HG03432 (cell line): ENCODE data around the gene DTX1.
A peak's percentile ranks its signal among the peaks of the same experiment; 100 is the strongest.
"Not testable (repeated sequence)": the region's sequence is repeated elsewhere in the genome, so short reads cannot be mapped to it uniquely, and the experiment has no call there.

Experiments
- ATAC-seq: cut with Tn5 transposase; IDR thresholded peaks from one replicate; pipeline ENCODE4 v1.9.1; 2021; ENCODE audit warnings: mild to moderate bottlenecking, moderate library complexity; ENCODE audit not compliant: unreplicated experiment

The DTX1 gene

GRCh38 chr12:113111247-113111646, 54.7 kb downstream of the DTX1 start:
- no peak for ATAC-seq

DNA sequence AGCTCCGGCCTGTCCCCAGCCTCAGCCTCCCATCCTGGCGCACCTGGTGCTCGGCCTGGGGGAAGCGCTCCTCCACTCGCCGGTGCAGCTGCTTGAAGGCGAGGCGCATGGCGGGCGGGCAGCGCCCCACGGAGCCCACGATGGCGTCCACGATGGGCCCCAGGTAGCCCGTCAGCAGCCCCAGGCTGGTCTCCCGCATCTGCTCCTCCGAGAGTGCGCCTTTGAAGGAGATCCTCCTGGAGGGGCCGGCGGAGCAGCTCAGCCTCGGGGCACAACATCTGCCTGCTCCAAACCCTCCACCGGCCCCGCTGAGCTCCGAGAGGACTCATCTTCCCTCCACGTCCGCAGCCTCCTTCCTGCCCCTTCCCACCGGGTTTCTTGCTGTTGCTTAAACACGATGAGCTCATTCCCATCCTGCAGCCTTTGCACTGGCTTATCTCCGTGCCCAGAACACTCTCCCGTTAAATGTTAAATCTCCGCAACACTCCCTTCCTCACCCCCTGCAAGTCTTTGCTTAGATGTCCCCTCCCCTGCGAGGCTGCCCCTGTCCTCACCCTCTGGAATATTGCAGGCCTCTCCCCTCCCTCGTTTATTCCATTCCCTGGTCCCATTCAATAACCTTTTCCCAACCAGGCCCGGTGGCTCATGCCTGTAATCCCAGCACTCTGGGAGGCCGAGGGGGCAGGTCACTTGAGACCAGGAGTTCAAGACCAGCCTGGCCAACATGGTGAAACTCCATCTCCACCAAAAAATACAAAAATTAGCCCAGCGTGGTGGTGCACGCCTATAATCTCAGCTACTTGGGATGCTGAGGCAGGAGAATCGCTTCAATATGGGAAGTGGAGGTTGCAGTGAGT, 55.7 kb downstream of the DTX1 start:
- no peak for ATAC-seq

DNA sequence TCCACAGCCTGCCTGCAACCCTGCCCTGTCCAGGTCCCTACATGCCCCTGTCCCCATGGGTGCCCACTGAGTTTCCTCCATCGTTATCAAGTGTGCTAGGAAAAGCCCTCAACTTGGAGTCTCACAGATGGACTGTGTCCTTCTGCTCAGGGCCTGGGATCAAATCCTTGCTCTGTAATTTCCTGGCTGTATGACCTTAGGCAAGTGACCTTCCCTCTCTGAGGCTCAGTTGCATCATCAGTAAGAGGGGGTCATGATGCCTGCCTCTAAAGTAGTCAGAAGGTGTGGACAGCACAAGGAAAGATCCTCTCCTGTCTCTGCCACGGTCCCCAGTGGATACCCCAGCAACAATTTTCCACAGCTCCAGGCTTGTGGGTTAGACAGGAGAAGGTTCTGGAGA, 56.9 kb downstream of the DTX1 start:
- no peak for ATAC-seq

DNA sequence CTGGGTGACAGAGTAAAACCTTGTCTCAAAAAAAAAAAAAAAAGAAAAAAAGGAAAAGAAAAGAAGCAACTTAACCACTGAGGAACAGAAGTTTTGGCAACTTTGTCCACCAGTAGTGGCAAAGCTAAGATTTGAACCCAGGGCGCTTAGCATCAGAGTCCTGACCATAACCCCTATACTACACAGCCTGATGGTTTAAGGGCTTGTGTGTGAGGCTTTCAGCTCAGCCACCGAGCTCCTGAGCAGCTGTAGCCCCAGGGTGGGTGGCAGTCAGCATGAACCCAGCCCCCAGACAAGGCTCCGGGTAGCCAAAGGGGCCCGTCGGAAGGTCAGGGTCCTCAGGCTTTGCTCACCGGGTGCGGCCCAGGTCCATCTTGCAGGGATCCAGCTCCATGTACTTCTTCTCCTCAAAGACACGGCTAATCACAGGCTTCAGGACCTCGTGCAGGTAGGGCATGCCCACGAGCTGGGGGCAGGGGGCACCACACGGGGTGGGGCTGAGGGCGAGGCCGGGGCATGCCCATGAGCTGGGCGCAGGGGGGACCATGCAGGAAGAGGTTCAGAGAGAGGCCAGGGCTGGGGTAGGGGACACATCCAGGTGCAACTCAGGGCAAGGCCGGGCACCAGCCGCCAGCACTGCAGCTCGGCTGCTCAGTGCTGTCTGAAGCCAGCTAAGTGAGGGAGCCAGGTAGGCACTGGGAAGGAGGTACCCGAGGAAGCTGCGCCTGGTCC, 58.1 kb downstream of the DTX1 start:
- ATAC-seq = no peak

DNA sequence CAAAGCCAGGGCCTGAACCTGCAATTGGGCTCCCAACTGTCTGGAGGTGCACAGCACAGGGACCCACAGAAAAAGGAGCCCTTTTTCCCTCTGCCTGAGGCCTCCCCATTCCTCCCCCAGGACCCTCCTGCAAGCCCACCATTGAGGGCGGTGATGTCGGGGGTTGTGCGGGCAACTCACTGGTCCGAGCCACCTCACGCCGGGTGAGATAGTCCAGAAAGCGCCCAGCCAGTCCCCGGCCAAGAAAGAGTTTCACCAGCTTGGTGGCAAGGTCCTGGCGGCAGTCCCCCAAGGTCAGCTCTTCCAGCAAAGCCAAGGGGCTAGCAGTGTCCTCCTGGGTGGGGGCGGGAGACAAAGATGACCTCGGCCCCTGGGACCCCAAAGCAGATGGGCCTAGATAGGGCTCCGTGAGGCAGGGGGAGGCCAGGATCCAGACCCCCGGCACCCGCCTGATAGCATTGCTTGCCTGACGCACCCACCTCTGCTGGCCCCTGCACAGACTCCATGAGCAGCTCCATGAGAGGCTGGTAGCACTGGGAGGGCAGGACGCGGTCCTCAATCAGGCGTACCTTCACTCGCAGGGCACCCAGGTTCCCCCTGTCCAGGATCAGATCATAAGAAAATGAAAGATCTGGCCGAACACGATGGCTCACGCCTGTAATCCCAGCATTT, 59.1 kb downstream of the DTX1 start:
- ATAC-seq = no peak

DNA sequence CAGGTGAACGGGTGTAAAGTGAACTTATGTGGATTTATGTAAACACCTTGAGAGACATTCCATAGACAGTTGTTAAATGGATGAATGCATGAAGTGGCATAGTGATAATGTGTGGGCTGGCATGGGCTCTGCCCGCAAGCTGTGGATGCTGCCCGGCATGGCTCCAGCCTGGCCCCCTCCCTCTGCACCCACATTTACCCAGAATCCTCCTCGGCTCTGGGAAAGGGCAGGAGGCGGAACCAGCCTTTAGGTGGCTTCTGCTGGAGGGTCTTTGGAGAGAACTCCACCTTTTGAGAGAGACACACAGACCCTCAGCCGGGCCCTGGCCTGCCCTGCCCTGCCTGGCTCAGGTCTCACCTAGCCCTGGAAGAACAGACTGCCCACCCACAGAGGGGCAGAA, 60.3 kb downstream of the DTX1 start:
- ATAC-seq = no peak

DNA sequence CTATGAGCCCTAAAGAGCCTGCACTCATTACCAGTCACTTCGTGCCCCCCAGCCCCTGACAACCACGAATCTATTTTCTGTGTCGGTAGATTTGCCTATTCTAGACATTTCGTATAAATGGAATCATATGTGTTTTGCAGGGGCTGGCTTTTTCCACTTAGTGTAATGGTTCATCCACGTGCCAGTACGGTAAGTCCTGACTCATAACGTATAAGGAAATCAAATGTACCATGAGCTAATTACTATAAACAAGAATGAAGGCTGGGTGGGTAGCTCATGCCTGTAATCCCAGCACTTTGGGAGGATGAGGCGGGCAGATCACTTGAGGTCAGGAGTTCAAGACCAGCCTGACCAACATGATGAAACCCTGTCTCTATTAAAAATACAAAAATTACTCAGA, 61.2 kb downstream of the DTX1 start:
- not testable (repeated sequence) for ATAC-seq

DNA sequence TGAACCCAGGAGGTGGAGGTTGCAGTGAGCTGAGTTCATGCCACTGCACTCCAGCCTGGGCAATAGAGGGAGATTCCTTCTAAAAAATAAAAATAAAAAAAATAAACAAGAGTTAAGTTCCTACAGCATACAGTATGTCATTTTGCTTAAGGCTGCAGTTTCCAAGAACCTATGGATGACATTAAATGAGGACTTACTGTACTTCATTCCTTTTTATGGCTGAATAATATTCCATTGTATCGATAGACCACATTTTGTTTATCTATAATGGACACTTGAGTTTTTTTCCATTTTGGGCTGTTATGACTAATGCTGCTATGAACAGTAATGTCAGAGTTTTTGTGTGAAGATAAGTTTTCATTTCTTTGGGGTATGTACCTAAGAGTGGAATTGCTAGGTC, 61.6 kb downstream of the DTX1 start:
- ATAC-seq = no peak

DNA sequence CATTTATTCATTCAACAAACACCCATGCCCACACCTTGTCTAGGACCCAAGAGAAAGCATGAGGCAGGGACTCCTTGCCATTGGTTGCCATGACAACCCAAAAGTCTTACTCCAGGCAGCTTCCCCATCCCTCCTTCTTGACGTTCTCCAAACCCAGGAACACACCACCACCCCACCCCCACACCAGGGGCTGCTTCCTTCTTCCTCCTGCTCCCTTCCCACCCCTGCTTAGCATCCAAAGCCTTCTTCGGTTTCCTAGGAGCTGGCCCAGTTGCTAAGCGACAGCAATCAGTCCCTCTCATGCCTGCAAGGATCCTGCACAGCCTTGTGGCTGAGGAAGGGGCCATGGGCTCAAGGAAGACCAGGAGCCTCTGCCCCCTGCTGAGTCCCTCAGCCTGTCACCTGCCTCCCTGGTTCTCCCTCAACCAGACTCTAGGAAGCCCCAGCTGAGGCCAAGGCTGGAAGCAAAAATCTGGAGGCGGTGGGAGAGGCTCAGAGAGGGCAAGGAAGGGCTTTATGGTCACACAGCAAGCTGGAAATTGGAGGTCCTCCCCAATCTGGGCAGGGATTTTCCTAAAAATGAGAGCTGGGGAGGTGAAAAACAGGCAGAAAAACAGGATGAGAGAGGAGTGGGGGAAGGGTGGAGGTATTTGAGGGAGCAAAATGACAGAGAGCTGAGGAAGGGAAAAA, 63.6 kb downstream of the DTX1 start:
- ATAC-seq = no peak

- ATAC-seq = no peak
Measured at GRCh38 chr12:113120670-113121370, 64.3 kb downstream of the DTX1 start.

- no peak for ATAC-seq
Measured at GRCh38 chr12:113127791-113128199, 71.3 kb downstream of the DTX1 start.

- no peak for ATAC-seq
Measured at GRCh38 chr12:113128802-113129663, 72.5 kb downstream of the DTX1 start.

DNA sequence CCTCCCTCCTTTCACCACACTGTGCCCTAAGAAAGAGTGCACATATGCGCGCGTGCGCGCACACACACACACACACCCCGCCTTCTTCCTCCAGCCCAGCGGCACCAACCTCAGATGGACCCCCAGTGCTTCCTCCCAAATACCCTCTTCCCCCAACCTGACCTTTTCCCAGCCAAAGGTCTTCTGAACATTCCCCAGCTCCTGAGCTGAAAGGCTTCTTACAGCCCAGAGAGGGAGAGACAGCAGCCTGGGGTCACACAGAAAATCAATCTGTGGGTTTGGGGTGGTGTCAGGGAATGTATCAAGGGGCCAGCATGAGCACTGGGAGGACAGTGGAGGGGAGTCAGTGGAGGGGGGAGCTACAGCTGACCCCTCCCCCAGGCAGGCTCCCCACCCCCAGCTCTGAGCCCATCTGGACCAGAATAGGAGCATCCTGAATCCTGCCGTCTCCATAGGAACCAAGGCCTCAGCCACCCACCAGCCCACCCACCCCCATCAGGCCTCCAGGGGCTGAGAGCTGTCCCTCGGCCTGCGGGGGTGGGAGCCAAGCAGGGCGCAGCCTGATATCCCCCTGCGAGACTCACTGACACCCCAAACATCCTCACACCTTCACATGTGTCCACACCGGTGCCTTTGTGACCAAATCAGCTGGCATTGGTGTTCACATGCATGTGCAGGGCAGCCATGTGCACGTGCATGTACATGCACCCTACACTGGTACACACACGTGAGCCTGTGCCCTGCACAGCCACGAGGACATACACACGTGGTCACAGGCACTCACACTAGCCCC, 73.3 kb downstream of the DTX1 start:
- no peak for ATAC-seq

- ATAC-seq = peak; percentile 40
Measured at GRCh38 chr12:113130457-113131135, 74.1 kb downstream of the DTX1 start.

DNA sequence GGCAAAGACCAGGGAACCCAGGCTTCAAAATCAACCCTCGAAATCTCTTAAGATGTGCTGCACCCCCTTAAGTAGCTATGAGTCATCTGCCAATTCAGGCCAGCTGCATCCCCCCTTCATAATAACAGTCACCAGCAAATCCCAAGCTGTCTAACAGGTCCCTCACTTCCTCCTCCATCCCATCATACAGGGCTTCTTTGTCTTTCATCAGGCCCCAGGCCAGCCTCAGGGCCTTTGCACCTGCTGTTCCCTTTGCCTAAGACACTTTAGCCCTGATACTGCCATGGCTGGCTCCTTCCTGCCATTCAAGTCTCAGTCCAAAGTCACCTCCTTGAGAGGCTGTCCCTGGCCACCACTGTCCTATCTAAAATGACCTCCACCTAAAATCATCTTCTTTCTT, 75.0 kb downstream of the DTX1 start:
- no peak for ATAC-seq

GRCh38 chr12:113133036-113133435, 76.5 kb downstream of the DTX1 start:
- no peak for ATAC-seq

- ATAC-seq = no peak
Measured at GRCh38 chr12:113133666-113134065, 77.1 kb downstream of the DTX1 start.

DNA sequence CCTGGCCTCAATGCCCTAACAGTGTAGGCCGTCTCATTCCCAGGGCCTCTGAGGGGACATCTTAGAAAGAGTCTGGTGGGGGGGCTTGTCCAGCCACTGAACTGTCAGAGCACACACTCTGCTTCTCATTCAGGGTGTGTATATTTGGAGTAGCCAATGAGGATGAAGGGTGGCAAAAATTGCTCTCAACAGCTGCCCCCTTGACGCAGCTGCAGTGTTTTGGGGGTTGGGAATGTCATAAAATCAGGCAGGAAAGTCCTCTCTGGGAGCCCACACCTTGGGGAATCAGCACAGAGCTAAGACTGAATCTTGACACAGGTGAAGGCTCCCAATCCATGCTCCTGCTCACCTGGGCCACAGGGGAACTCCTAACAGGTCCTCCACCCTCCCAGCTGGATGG, 77.5 kb downstream of the DTX1 start:
- no peak for ATAC-seq
